ENCODE measurements around the gene C12orf76. TPM values are rescaled to one million over a fixed set of nuclear protein-coding genes. Genes with fewer than 3 reads are reported as not detected.
"Not testable (repeated sequence)": the region's sequence is repeated elsewhere in the genome, so short reads cannot be mapped to it uniquely, and the experiment has no call there.

The C12orf76 gene, protein sequence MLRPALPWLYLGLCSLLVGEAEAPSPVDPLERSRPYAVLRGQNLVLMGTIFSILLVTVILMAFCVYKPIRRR
- 10 to 100 TPM; 15.5 to 16.2 TPM for total RNA-seq

DNA sequence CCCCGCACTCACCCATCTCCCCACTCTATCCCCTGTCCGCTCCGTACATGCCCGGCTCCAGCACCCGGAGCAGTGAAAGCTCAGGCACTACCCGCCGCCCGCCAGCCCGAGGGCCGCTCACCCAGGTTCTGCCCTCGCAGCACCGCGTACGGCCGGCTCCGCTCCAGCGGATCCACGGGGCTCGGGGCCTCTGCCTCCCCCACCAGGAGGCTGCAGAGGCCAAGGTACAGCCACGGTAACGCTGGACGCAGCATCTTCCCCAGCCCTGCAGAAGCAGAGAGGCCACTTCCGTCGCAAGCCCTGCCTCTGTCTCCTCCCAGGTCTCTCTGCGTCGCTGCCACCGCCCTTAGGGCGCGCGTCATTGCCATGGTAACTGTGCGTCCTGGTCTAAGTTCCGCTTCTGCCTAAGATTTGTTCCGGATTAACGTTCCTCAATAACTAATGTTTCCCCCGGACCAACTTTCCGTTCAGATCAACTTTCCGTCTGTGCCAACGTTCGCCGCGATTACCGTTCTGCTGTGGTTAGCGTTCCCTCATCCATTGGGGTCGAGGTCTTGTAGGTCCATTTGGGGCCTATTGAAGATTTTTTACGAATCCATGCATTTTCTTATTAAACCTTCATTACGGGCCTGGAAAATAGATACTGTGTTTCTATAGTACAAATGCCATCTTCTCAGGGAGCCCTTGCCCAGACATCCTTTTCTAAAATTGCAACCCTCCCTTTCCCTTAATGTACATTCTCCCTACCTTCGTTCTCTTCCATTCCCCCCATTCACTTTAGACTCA lies at the start of gene C12orf76:
TSS of gene C12orf76 (minus strand) at position 281 of the 786 bp plus-strand sequence. CDS start at position 254, 27 bp downstream.
- CTCF ChIA-PET: interaction anchor here (0.9 to 1.8 kb wide), 3 partner anchors 20 to 383 kb away, joined by 3 to 6 read pairs (median 4); no protein-coding TSS in a partner anchor
- peak within 1 kb of the TSS; percentile 89 for H3K27ac Mint-ChIP-seq
- H3K9me3 Mint-ChIP-seq (ENCODE audit: insufficient read depth): no peaks in the 10 kb centered on the region
- no peaks in the 10 kb centered on the region for H3K27me3 Mint-ChIP-seq (ENCODE audit: low read depth)
- H3K4me3 Mint-ChIP-seq: peak within 1 kb of the TSS; percentile 85
- H3K4me1 Mint-ChIP-seq (ENCODE audit: low read depth): peaks cover 36% of the 10 kb centered on the region
- POLR2A ChIA-PET: interaction anchor here (0.8 to 1.5 kb wide), 4 partner anchors 9 to 49 kb away, joined by 3 to 5 read pairs (median 4); no protein-coding TSS in a partner anchor
- ATAC-seq (peak; percentile 99), DNase-seq (peak; percentile 95)
- H3K36me3 Mint-ChIP-seq (ENCODE audit: low read depth): peaks cover 8% of the 10 kb centered on the region

DNA sequence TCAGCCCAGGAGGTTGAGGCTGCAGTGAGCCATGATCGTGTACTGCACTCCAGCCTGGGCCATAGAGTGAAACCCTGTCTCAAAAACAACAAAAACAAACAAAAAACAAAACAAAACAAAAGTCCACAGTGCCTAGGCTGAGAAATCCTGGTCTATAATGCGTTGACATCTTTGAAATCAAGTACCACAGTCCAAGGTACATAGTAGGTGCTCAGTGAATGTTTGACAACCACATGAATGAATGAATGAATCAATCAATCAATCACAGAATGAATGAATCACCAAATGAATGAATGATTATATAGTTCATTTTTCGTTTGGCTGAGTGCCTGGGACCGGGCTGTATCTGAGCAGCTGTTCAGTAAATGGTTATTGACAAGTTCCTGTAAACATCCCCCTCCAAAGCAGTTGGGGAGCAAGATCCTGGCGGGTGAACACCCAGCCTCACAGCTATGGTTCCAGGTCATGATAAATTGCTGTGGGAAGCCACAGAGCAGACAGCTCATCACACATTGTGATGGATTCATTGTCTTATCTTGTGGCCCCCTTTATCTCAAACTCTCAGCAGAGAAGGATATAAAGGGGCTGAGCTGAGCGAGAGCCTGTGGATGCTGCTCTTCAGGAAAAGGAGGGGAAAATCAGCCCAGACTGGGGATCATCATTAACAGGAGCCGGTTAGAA lies 45.4 kb upstream of the C12orf76 start:
- H3K36me3 Mint-ChIP-seq (ENCODE audit: low read depth): no peaks in the 10 kb centered on the region
- H3K27ac Mint-ChIP-seq: no peak overlapping the region
- ATAC-seq (no peak), DNase-seq (no peak)
- H3K4me3 Mint-ChIP-seq: no peak overlapping the region
- ChIA-PET POLR2A (no interaction called here), CTCF (interaction anchor here (0.9 to 1.6 kb wide), 2 partner anchors 11 to 337 kb away, joined by 3 read pairs; no protein-coding TSS in a partner anchor)
- H3K27me3 Mint-ChIP-seq (ENCODE audit: low read depth): peaks cover 26% of the 10 kb centered on the region
- H3K9me3 Mint-ChIP-seq (ENCODE audit: insufficient read depth): no peaks in the 10 kb centered on the region
- H3K4me1 Mint-ChIP-seq (ENCODE audit: low read depth): no peaks in the 10 kb centered on the region

DNA sequence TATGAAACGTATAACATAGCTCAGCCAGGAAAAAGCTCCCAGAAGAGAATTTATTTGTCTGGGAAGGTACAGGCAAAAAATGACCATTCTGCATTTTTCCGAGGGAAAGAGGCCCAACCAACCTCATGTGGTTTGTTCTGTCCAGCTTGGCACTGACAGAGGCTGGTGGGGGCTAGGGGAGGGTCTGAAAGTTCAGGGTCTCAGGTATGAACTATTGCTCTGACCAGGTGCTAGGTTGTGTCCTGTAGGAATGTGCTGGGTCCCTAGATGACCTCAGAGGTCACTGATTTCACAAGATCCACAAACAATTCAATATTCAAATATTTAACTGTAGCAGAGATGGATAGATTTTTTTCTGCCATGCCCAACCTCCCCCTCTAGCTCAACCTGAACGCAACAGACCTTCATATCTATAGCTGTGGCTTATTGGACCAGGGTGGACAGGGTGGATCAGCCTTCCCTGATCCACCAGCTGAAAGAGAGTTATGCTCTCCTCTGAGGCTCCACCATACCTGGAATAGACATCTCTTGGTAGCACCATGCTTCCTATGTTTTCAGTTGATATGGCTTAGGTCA lies 42.9 kb upstream of the C12orf76 start:
- ChIA-PET POLR2A (no interaction called here), CTCF (interaction anchor here (2.0 kb wide), 1 partner anchor 9 kb away, joined by 11 read pairs; no protein-coding TSS in a partner anchor)
- no peak for ATAC-seq
- no peaks in the 10 kb centered on the region for H3K36me3 Mint-ChIP-seq (ENCODE audit: low read depth)
- H3K4me3 Mint-ChIP-seq: no peak overlapping the region
- no peak overlapping the region for H3K27ac Mint-ChIP-seq
- no peaks in the 10 kb centered on the region for H3K9me3 Mint-ChIP-seq (ENCODE audit: insufficient read depth)
- peaks cover 28% of the 10 kb centered on the region for H3K27me3 Mint-ChIP-seq (ENCODE audit: low read depth)
- no peaks in the 10 kb centered on the region for H3K4me1 Mint-ChIP-seq (ENCODE audit: low read depth)
- DNase-seq: no peak

DNA sequence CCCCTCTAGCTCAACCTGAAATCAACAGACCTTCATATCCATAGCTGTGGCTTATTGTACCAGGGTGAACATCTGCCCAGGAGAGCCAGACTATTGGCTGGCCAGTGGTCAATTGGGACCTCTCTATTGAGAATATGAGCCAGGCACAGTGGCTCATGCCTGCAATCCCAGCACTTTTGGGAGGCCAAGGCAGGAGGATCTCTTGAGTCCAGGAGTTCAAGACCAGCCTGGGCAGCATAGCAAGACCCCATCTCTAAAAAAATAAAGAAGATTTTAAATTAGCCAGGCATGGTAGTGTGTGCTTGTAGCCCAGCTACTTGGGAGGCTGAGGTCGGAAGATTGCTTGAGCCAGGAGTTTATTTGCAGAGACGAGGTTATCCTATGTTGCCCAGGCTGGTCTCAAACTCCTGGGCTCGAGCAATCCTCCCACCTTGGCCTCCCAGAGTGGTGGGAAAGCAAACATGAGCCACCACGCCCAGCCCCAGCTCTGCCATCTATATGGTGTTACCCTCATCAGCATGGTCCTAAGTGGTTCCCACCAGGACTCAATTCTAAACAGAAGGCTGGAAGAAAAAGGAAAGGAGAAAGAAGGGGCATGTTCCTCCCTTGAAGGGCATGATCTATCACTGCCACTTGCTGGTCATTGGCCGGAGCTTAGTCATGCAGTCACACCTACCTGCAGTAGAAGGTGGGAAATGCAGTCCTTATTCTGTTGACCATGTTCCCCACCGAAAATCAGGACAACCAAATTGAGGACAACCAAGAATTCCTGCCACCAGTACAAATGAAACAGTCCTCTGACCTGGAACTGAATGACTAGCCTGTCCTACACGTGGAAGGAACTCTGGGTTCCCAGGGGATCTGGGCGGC lies 42.2 kb upstream of the C12orf76 start:
- Mint-ChIP-seq H3K27ac (no peak overlapping the region), H3K4me3 (no peak overlapping the region), H3K27me3 (ENCODE audit: low read depth) (peaks cover 28% of the 10 kb centered on the region), H3K9me3 (ENCODE audit: insufficient read depth) (no peaks in the 10 kb centered on the region), H3K36me3 (ENCODE audit: low read depth) (no peaks in the 10 kb centered on the region), H3K4me1 (ENCODE audit: low read depth) (no peaks in the 10 kb centered on the region)
- CTCF ChIA-PET: interaction anchor here (0.8 to 2.0 kb wide), 4 partner anchors 8 to 341 kb away, joined by 3 to 11 read pairs (median 5); no protein-coding TSS in a partner anchor
- no peak for ATAC-seq
- no peak for DNase-seq
- POLR2A ChIA-PET: no interaction called here

DNA sequence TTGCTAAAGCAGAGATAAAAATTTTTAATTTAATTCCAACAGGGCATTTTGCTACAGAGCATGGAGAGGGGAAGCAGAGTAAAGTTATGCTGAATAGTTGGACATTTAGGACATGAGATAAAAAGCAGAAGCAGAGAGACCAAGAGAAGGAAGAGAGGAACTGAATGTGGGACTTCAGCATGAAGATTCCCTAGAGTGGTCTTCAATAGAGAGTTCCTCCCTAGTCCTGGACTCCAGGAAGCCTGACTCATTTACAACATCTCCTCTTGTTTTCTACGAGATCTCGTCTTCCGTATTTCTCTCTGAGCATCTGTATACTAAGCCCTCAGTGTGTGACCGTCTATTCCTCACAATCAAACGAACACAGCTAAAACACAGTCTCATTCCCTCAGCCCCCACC lies 40.6 kb upstream of the C12orf76 start:
- Mint-ChIP-seq H3K4me3 (no peak overlapping the region), H3K27ac (no peak overlapping the region), H3K9me3 (ENCODE audit: insufficient read depth) (no peaks in the 10 kb centered on the region), H3K36me3 (ENCODE audit: low read depth) (no peaks in the 10 kb centered on the region), H3K27me3 (ENCODE audit: low read depth) (peaks cover 34% of the 10 kb centered on the region), H3K4me1 (ENCODE audit: low read depth) (no peaks in the 10 kb centered on the region)
- no peak for DNase-seq
- CTCF ChIA-PET: interaction anchor here (1.8 kb wide), 1 partner anchor 10 kb away, joined by 5 read pairs; no protein-coding TSS in a partner anchor
- POLR2A ChIA-PET: no interaction called here
- no peak for ATAC-seq

DNA sequence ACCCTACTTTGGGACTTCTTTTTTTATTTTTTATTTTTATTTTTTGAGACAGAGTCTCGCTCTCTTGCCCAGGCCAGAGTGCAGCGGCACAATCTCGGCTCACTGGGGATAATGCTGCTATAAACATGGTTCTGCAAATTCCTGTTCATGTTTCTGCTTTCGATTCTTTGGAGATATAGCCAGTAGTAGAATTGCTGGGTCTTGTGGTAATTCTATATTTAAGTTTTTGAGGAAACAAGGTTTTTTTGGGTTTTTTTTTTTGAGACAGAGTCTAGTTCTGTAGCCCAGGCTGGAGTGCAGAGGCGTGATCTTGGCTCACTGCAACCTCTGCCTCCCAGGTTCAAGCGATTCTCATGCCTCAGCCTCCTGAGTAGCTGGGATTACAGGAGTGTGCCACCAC lies 39.9 kb upstream of the C12orf76 start:
- H3K27ac Mint-ChIP-seq; H3K4me3 Mint-ChIP-seq; CTCF ChIA-PET; H3K36me3 Mint-ChIP-seq (ENCODE audit: low read depth); H3K9me3 Mint-ChIP-seq (ENCODE audit: insufficient read depth); DNase-seq; H3K4me1 Mint-ChIP-seq (ENCODE audit: low read depth); ATAC-seq: not testable (repeated sequence)
- POLR2A ChIA-PET: interaction anchor here (0.8 kb wide), 1 partner anchor 8 kb away, joined by 3 read pairs; no protein-coding TSS in a partner anchor
- peaks cover 34% of the 10 kb centered on the region for H3K27me3 Mint-ChIP-seq (ENCODE audit: low read depth)

DNA sequence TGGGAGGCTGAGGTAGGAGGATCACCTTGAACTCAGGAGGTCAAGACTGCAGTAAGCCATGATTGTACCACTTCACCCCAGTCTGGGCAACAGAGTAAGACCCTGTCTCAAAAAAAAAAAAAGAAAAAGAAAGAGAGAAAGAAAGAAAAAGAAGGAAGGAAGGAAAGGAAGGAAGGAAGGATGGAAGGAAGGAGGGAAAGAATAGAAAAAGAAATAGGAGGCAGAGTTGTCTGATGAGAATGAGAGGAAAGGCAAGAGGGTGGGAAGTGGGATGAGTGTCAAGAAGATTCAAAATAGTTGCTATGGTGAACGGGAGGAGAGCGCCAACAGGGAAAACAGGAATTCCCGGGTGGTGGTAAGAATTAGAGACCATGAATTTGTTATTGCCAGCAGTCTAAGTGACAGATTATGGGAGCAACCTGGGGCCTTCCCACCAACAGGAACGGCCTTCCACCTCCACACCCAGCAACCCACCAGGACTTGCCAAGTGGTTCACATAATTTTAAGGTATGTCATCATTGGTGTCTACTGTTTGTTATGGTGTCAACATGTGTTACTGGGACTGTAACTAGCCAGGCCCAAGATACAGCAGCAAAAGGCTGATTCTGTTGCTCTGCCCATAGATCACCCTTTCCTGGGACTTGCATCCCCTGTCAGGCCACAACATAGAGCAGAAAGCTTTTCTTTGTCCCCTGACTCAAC lies 36.1 kb upstream of the C12orf76 start:
- H3K36me3 Mint-ChIP-seq (ENCODE audit: low read depth): peaks cover 3% of the 10 kb centered on the region
- peaks cover 15% of the 10 kb centered on the region for H3K4me1 Mint-ChIP-seq (ENCODE audit: low read depth)
- ATAC-seq (no peak), DNase-seq (no peak)
- CTCF ChIA-PET: interaction anchor here (0.7 kb wide), 1 partner anchor 42 kb away, joined by 4 read pairs; no protein-coding TSS in a partner anchor
- H3K27me3 Mint-ChIP-seq (ENCODE audit: low read depth): peaks cover 15% of the 10 kb centered on the region
- H3K4me3 Mint-ChIP-seq: no peak overlapping the region
- H3K9me3 Mint-ChIP-seq (ENCODE audit: insufficient read depth): no peaks in the 10 kb centered on the region
- POLR2A ChIA-PET: no interaction called here
- H3K27ac Mint-ChIP-seq: no peak overlapping the region

DNA sequence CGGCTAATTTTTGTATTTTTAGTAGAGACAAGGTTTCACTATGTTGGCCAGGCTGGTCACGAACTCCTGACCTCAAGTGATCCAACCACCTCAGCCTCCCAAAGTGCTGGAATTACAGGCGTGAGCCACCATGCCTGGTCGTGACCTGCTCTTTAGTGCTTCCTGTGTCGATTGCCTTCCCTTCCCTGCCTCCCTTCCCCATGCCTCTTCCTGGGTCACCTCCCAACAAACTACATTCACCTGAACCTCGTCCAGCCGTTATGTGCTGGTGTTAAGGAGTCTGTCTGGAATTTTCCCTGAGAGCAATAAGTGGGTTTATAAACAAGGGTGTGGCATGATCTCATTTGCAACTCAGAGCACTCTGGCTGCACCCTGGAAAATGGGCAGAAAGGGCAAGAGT lies 32.1 kb upstream of the C12orf76 start:
- H3K4me3 Mint-ChIP-seq: peak overlapping the region; percentile 30
- peak overlapping the region; percentile 99 for H3K27ac Mint-ChIP-seq
- peaks cover 8% of the 10 kb centered on the region for H3K27me3 Mint-ChIP-seq (ENCODE audit: low read depth)
- ChIA-PET POLR2A (interaction anchor here (1.0 kb wide), 2 partner anchors 8 to 33 kb away, joined by 3 to 5 read pairs; no protein-coding TSS in a partner anchor), CTCF (interaction anchor here (0.7 to 1.4 kb wide), 4 partner anchors 17 to 351 kb away, joined by 3 to 4 read pairs (median 3); no protein-coding TSS in a partner anchor)
- no peak for DNase-seq
- ATAC-seq: no peak
- no peaks in the 10 kb centered on the region for H3K9me3 Mint-ChIP-seq (ENCODE audit: insufficient read depth)
- peaks cover 29% of the 10 kb centered on the region for H3K4me1 Mint-ChIP-seq (ENCODE audit: low read depth)
- H3K36me3 Mint-ChIP-seq (ENCODE audit: low read depth): peaks cover 3% of the 10 kb centered on the region

DNA sequence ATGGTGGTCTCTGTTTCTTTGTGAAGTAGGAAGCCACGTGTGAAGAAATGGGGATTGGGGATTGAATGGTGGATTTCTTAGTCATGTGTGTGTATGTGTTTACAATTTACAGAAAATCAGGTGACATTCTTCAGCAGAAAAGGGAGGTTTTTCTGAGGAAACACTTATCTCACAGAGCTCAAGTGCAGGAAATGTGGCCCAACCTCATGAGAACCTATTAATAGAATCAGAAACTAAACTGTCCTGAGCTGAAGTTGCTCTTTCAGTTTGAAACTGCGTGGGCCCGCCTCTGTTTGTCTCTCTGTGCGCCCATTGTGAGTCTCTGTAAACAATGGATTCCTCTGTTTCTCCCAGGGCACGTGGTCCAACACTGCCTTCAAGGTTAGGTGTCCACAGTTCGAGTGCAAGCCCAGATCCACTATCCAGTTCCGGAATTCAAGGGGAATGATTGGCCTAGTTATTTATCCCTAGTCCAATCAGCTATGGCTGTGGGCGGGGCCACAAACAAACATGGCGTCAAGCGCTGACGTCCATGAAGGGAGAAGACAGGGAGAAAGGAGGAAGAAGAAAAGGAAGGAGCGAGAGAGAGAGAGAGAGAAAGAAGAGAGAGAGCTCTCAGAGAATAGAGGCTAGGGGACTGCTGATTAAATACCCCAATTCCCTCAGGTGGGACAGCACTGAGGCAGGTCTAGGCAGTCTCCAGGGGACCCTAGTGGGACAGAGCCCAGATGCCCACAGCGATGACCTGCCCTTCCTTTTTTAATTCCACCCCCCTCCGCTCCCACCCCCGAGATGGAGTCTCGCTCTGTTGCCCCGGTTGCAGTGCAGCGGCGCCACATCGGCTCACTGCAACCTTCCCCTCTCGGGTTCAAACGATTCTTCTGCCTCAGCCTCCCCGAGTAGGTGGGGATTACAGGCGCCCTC lies 31.4 kb upstream of the C12orf76 start:
- Mint-ChIP-seq H3K9me3 (ENCODE audit: insufficient read depth) (no peaks in the 10 kb centered on the region), H3K36me3 (ENCODE audit: low read depth) (peaks cover 3% of the 10 kb centered on the region), H3K27me3 (ENCODE audit: low read depth) (peaks cover 4% of the 10 kb centered on the region), H3K27ac (peak overlapping the region; percentile 99), H3K4me1 (ENCODE audit: low read depth) (peaks cover 31% of the 10 kb centered on the region), H3K4me3 (peak overlapping the region; percentile 75)
- ATAC-seq: peak; percentile 94
- ChIA-PET CTCF (interaction anchor here (0.7 to 1.4 kb wide), 6 partner anchors 18 to 352 kb away, joined by 3 to 4 read pairs (median 3); no protein-coding TSS in a partner anchor), POLR2A (interaction anchor here (0.7 to 1.5 kb wide), 6 partner anchors 9 to 81 kb away, joined by 3 to 5 read pairs (median 4); partner anchors contain the start of genes ANKRD13A and IFT81)
- peak; percentile 88 for DNase-seq

DNA sequence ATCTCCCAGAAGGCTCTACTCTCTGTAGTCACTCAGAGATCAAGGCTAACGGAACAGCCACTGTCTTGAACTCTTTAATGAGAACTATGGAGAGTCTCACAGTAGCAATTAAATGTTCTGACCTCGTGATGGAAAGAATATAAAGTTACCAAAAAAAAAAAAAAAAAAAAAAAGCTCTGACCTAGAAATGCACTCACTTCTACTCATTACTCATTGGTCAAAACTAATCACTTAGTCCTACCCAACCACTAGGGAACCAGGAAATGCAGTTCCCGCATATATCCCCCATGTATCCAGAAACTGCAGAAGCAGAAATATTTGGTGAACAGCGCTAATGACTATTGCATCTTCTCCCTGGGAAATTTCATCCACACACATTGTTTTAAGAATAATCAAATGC lies 29.5 kb upstream of the C12orf76 start:
- peak overlapping the region; percentile 29 for H3K27ac Mint-ChIP-seq

More for the DNA sequence above, 29.5 kb upstream of the C12orf76 start:
- peaks cover 49% of the 10 kb centered on the region for H3K4me1 Mint-ChIP-seq (ENCODE audit: low read depth)
- H3K27me3 Mint-ChIP-seq (ENCODE audit: low read depth): no peaks in the 10 kb centered on the region
- ChIA-PET CTCF (no interaction called here), POLR2A (no interaction called here)
- peaks cover 7% of the 10 kb centered on the region for H3K36me3 Mint-ChIP-seq (ENCODE audit: low read depth)
- no peak overlapping the region for H3K4me3 Mint-ChIP-seq
- no peaks in the 10 kb centered on the region for H3K9me3 Mint-ChIP-seq (ENCODE audit: insufficient read depth)
- no peak for ATAC-seq
- DNase-seq: no peak
